GM10266 (cell line): ENCODE measurements around the gene RAB3GAP1.

Experiments used
- DNase-seq: peaks from one replicate; pipeline ENCODE4 v3.0.0; 2012; ENCODE audit errors: extremely low spot score
- CTCF ChIP-seq: IDR thresholded peaks from 2 replicates; pipeline ENCODE4 v1.5.1; 2012; ENCODE audit warnings: mild to moderate bottlenecking, low read depth; ENCODE audit not compliant: control insufficient read depth, insufficient read depth; ENCODE audit errors: missing control alignments

RAB3GAP1 gene

DNA sequence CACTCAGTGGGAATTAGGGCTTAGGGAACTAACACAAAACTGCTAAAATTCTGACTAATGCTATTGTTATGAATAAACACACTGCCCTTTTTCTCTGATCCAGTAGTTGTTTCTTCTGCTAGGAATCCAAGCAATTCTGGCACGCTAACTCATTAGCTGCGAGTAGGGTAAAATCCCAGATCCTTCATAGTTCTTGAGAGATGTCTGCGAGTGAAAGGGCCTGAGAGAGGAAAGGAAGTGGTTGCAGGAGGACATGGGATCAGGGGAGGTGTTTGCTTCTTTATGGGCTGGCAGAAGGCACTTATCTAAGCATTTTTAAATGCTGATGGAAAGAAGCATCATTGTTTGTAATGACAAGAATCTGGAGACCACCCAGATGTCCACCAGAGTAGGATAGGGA, 14.3 kb upstream of the RAB3GAP1 start:
- TF ChIP-seq CTCF = no peak
- DNase-seq = no peak

DNA sequence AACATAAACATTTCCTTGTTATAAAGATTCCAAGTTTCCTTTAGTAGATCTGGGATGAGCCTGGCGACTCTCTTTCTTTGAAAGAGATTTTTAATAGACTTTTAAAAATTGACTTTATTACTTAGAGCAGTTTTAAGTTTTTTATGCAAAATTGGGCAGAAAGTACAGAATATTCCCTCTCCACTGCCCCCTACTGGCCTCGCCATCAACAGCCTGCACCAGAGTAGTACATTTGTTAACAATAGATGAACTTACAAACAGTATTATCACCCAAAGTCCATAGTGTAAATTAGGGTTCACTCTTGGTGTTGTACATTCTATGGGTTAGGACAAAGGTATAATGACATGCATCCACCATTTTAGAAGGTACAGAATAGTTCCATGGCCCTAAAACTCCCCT, 8.7 kb upstream of the RAB3GAP1 start:
- DNase-seq = no peak
- peak; percentile 59 for TF ChIP-seq CTCF

DNA sequence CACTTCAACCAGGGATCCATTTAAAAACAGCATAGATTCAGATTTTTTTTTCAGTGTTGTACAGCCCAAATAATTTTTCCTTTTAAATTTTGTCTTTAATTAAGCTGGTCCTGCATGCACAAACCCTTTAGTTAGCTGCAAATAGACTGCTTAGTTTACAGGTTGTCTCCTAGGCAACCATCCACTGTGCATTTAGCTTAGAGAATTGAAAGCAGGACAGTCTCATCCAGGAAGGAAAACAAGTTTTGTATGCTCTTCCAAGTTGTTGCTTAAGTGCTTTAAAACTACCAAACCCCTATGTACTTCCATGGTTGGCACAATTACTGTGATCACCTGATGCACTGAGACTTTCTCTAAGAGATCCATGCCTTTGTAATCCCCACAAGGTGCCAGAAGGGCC, 4.8 kb upstream of the RAB3GAP1 start, which contains the start of gene MAP3K19:
Gene MAP3K19 (minus strand): TSS at position 148 of the 400 bp plus-strand sequence. CDS start 22,800 bp downstream, outside the sequence.
- no peak for TF ChIP-seq CTCF
- DNase-seq = no peak

- DNase-seq = no peak
- TF ChIP-seq CTCF = no peak
Observed at GRCh38 chr2:135048122-135048521, 4.0 kb upstream of the RAB3GAP1 start.

GRCh38 chr2:135050132-135050531, 2.0 kb upstream of the RAB3GAP1 start:
- no peak for TF ChIP-seq CTCF
- DNase-seq = no peak

- TF ChIP-seq CTCF = no peak
- no peak for DNase-seq
Observed at GRCh38 chr2:135050684-135051083, 1.4 kb upstream of the RAB3GAP1 start.

DNA sequence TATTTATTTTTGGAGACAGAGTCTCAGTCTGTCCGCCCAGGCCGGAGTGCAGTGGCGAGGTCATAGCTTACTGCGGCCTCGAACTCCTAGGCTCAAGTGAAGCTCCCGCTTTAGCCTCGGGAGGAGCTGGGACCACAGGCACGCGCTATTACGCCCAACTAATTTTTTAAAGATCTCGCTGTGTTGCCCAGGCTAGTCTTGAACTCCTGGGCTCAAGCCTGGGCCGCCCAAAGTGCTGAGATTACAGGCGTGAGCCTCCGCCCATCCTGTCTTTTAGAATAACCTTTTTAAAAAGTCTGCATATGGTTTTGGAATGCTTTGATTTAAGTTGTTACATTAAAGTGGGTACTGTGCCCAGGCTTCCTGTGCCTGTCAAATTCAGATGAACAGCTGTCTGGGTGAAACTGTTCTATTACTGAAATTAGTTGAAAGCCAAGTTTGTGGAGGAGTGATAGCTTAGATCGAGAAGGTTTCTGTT, 944 bp downstream of the RAB3GAP1 start:
- TF ChIP-seq CTCF = no peak
- no peak for DNase-seq
